Mesothelial cell of epicardium (in vitro differentiated cells): ENCODE results near the gene B3GALT5. TPM values are rescaled to one million over a fixed set of nuclear protein-coding genes. Genes with fewer than 3 reads are reported as not detected.

Experiments
- DNase-seq, 2 experiments: peaks; one replicate each; pipeline ENCODE4 v3.0.0; 2021; ENCODE audit warnings: low spot score in 2 of 2; ENCODE audit not compliant: unreplicated experiment in 2 of 2
- H3K27ac Mint-ChIP-seq: 2 replicates; pipeline ENCODE4 v1.8.0; 2021; ENCODE audit warnings: mixed read lengths
- H3K27me3 Mint-ChIP-seq: 2 replicates; pipeline ENCODE4 v1.8.0; 2021; ENCODE audit warnings: low read depth, mixed read lengths
- H3K36me3 Mint-ChIP-seq: 2 replicates; pipeline ENCODE4 v1.8.0; 2021; ENCODE audit warnings: mixed read lengths
- H3K4me1 Mint-ChIP-seq: 2 replicates; pipeline ENCODE4 v1.8.0; 2021; ENCODE audit warnings: mixed read lengths
- H3K4me3 Mint-ChIP-seq: 2 replicates; pipeline ENCODE4 v1.8.0; 2021; ENCODE audit warnings: mild to moderate bottlenecking, moderate library complexity, mixed read lengths
- H3K9me3 Mint-ChIP-seq: 2 replicates; pipeline ENCODE4 v1.8.0; 2021; ENCODE audit warnings: mixed read lengths
- CTCF ChIP-seq: fragments of 200-600 bp; sonication (generic); IDR thresholded peaks from one replicate; pipeline ENCODE4 v1.5.0; 2021; ENCODE audit warnings: antibody characterized with exemption; ENCODE audit not compliant: unreplicated experiment
- total RNA-seq: library from RNA; stranded (reverse); gene quantifications from 3 replicates; pipeline ENCODE4 v1.2.1, GENCODE V29; 2021

Gene B3GALT5
- total RNA-seq, 1 donor from 2014 or later, result 6.8 TPM

GRCh38 chr21:39610703-39611102 is 2.0 kb upstream of the B3GALT5 start:
- H3K27me3 Mint-ChIP-seq, result no peaks in the 10 kb centered on the region
- no peak for TF ChIP-seq CTCF
- peaks cover 3% of the 10 kb centered on the region for H3K36me3 Mint-ChIP-seq
- no peaks in the 10 kb centered on the region for H3K9me3 Mint-ChIP-seq
- H3K4me1 Mint-ChIP-seq, result peaks cover 31% of the 10 kb centered on the region
- DNase-seq, result no peak
- no peak overlapping the region for H3K4me3 Mint-ChIP-seq
- peak overlapping the region; percentile 86 for H3K27ac Mint-ChIP-seq

- peak overlapping the region; percentile 67 for H3K27ac Mint-ChIP-seq
- no peak for DNase-seq
- peak overlapping the region; percentile 78 for H3K4me3 Mint-ChIP-seq
- no peaks in the 10 kb centered on the region for H3K9me3 Mint-ChIP-seq
- peaks cover 4% of the 10 kb centered on the region for H3K36me3 Mint-ChIP-seq
- peaks cover 34% of the 10 kb centered on the region for H3K4me1 Mint-ChIP-seq
- no peaks in the 10 kb centered on the region for H3K27me3 Mint-ChIP-seq
- TF ChIP-seq CTCF, result no peak
Observed at GRCh38 chr21:39611551-39612190, 1.1 kb upstream of the B3GALT5 start.

- peak overlapping the region; percentile 80 for H3K27ac Mint-ChIP-seq
- H3K27me3 Mint-ChIP-seq, result no peaks in the 10 kb centered on the region
- H3K4me3 Mint-ChIP-seq, result peak overlapping the region; percentile 82
- TF ChIP-seq CTCF, result no peak
- H3K9me3 Mint-ChIP-seq, result peaks cover 7% of the 10 kb centered on the region
- H3K36me3 Mint-ChIP-seq, result peaks cover 11% of the 10 kb centered on the region
- peaks cover 34% of the 10 kb centered on the region for H3K4me1 Mint-ChIP-seq
- DNase-seq, result no peak
Observed at GRCh38 chr21:39613041-39613934, 548 bp downstream of the B3GALT5 start.

- Mint-ChIP-seq H3K27me3 (no peaks in the 10 kb centered on the region), H3K27ac (peak overlapping the region; percentile 26), H3K4me3 (no peak overlapping the region), H3K4me1 (peaks cover 29% of the 10 kb centered on the region), H3K9me3 (peaks cover 18% of the 10 kb centered on the region), H3K36me3 (peaks cover 27% of the 10 kb centered on the region)
- TF ChIP-seq CTCF, result no peak
- DNase-seq, result no peak
Observed at GRCh38 chr21:39616211-39616772, 3.6 kb downstream of the B3GALT5 start.

GRCh38 chr21:39620856-39621255 is 8.1 kb downstream of the B3GALT5 start:
- no peak overlapping the region for H3K27ac Mint-ChIP-seq
- TF ChIP-seq CTCF, result no peak
- peaks cover 4% of the 10 kb centered on the region for H3K4me1 Mint-ChIP-seq
- no peaks in the 10 kb centered on the region for H3K27me3 Mint-ChIP-seq
- H3K36me3 Mint-ChIP-seq, result peaks cover 50% of the 10 kb centered on the region
- H3K4me3 Mint-ChIP-seq, result no peak overlapping the region
- H3K9me3 Mint-ChIP-seq, result peaks cover 32% of the 10 kb centered on the region
- no peak for DNase-seq
